ENCODE data around the gene LRRC25.

- TF ChIP-seq POLR2A (IDR thresholded peaks at IDR 0.05) (no peak), CTCF (IDR thresholded peaks at IDR 0.05) (no peak), POLR2AphosphoS5 (IDR thresholded peaks at IDR 0.05) (no peak)
These were observed 45.9 kb downstream of the LRRC25 start for GRCh38 chr19:18351544-18351943.
